HG03432 (cell line): ENCODE data around the gene SPTBN1.
"Not testable (repeated sequence)": the region's sequence is repeated elsewhere in the genome, so short reads cannot be mapped to it uniquely, and the experiment has no call there.

Source experiments
- ATAC-seq: cut with Tn5 transposase; IDR thresholded peaks from one replicate; pipeline ENCODE4 v1.9.1; 2021; ENCODE audit warnings: mild to moderate bottlenecking, moderate library complexity; ENCODE audit not compliant: unreplicated experiment

Gene SPTBN1

DNA sequence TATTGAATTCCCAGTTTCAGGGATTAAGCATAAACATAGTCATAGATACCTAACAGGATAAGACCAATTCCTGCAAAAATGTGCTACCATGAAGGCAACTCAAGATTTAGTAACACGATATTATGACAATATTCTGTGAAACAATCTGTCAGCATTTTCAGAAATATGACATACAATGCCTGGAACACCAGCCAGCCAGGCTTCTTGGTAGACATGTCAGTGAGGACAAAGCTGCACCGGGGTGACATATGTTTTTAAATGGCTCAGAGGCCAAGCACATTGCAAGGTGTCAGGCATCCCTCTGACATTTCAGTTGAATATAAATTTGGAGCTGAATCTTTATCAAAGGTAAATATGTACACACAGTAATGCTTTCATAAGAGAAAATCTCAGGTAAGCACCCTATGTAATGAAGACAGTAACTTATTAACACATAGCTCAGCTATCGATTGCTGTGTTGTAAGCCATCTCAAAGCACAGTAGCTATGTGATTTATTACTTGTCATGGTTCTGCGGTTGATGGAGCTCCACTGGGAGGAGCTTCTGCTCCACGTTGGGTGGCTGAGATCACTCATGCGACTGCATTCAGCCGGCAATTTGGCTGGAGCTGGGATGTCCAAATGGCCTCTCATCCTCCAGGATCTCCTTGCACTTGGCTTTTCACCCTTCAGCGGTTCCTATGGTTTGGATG, 235.5 kb downstream of the SPTBN1 start:
- no peak for ATAC-seq

GRCh38 chr2:54692556-54692955, 236.4 kb downstream of the SPTBN1 start:
- no peak for ATAC-seq

- ATAC-seq, result no peak
Measured at GRCh38 chr2:54695378-54695777, 239.3 kb downstream of the SPTBN1 start.

DNA sequence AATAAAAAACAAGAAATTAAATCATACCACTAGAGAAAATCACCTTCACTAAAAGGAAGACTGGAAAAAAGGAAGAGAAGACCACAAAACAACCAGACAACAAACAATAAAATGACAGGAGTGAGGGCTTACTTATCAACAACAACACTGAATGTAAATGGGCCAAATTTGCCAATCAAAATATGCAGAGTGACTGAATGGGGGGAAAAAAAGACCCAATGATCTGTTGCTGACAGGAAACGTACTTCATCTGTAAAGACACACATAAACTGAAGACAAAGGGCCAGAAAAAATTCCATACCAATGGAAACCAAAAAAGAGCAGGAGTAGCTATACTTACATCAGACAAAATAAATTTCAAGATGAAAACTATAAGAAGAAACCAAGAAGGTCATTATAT, 241.8 kb downstream of the SPTBN1 start:
- ATAC-seq, result no peak

- ATAC-seq, result not testable (repeated sequence)
Measured at GRCh38 chr2:54698926-54699325, 242.8 kb downstream of the SPTBN1 start.

- ATAC-seq, result no peak
Measured at GRCh38 chr2:54699665-54700064, 243.5 kb downstream of the SPTBN1 start.

DNA sequence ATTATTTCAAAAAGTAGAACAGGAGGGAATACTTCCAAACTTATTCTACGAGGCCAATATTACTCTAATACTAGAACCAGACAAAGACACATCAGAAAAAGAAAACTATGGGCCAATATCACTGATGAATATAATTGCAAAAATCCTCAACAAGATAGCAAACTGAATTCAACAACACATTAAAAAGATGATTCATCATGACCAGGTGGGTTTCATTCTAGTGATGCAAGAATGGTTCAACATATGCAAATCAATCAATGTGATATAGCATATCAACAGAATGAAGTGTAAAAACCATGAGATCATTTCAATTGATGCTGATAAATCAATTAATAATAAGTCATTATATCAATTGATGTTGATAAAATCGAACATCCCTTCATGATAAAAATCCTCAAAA, 244.9 kb downstream of the SPTBN1 start:
- ATAC-seq, result no peak

- no peak for ATAC-seq
Measured at GRCh38 chr2:54704238-54704637, 248.1 kb downstream of the SPTBN1 start.

DNA sequence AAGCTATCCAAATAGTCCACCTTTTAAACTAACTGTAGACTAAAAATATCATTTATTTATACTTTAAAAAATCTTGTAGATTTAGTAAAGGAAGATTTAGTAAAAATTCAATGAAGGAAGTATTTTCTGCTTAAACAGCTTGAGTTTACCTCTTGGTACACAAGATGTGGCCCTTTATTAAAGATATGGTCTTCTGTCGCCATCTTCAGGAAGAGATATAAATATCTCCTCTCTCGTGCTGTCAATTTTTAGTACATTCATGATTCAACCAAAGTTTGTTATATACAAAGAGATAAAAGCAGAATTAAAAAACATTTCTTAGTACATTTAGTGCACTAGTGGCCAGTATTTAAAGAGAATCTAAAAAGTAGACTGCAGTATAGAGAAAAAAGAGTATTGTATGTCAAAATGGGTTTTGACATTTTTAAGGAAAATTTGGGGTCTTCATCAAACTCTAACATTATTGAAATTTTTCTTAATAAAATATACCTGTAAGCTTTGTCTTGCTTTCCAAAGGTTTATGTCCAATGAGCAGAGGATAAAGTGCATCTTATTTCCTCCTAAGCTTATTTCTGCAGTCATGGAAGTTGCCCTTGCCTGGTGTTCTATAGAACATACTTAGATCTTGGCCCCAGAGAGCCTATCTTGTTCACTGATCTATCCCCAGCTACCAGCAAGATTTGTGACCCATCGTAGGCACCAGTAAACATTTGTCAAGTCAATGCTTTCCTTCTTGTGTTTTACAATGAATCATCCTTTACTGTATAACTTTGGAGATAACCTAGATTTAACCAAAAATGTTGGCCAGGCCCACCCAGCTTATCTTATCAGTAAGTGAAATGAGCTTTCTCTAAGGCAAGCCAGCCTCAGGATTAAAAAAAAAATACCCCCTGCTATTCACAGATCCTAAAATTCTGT, 248.8 kb downstream of the SPTBN1 start:
- peak; percentile 64 for ATAC-seq

- no peak for ATAC-seq
Measured at GRCh38 chr2:54706622-54707021, 250.5 kb downstream of the SPTBN1 start.

- no peak for ATAC-seq
Measured at GRCh38 chr2:54708584-54709335, 252.6 kb downstream of the SPTBN1 start.

DNA sequence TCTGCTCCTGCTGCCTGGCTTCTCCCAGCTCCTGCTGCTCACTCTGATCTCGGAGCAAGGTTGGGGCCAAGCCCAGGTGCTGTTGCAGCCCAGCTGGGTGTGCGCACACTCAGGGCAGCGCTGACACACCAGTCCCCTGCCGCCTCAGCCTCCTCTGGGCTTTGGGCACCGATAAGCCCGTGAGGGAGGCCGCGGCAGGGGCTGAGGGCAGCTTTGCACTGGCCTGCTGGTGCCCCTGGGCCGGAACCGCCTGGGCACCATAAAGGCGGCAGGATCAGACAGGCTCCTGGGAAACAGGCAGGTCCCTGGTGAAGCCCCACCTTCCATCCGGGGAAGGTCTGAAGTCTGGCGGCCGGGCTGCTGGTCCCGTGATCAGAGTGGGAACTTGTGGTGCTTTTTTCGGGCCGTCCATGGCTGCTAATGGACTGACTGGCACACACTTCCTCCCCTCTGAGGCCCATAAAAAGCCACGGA, 253.2 kb downstream of the SPTBN1 start:
- ATAC-seq, result no peak

DNA sequence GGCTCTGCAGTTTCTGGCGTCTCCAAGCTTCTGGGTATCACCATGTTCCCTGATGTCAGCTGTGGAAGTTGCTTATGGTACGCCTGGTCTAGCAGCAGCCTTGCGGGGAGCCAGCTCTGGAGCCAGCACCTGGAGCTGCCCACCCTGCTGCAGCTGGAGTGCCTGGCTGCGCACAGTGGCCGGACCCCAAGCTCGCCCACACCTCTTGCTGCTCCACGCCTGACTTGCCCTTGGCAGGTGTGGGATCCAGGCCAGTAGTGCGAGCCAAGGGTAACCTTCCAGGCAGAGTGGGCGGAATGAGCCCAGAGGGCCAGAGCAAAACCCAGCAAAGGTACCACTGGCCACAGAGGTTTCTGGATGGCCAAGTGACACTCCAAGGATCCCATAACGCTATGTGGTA, 254.1 kb downstream of the SPTBN1 start:
- ATAC-seq, result no peak

GRCh38 chr2:54712516-54712915, 256.4 kb downstream of the SPTBN1 start:
- ATAC-seq, result no peak

- ATAC-seq, result no peak
Measured at GRCh38 chr2:54714996-54715395, 258.9 kb downstream of the SPTBN1 start.

DNA sequence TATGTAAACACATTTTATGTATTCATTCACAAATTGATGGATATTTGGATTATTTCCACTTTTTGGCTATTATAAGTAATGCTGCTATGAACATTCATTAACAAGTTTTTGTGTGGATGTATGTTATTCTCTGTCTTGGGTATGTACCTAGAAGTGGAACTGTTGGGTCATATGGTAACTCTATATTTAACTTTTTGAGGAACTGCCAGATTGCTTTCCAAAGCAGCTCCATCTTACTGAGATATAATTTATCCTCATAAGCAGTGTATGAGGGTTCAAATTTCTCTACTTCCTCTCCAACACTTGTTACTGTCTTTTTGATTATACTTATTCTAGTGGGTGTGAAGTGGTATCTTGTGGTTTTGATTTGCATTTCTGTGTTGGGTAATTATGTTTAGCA, 260.2 kb downstream of the SPTBN1 start:
- no peak for ATAC-seq

DNA sequence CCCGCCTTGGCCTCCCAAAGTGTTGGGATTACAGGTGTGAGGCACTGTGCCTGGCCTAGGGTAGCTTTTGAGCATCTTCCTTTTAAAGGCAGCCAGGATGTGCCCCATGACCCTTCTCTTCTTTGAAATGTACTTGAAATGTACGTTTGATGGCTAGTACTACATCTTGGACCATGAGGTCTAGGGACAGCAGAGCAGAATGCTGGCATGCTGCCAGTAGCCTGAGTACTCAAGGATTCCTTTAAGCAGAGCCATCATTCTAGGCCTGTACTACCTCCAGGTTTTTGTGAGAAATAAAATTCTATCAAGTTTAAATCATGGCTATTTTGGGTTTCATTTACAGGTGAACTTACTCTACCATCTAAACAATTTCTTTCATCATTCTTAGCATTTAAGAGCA, 264.4 kb downstream of the SPTBN1 start:
- ATAC-seq, result no peak
